Tibial artery (tissue), 4 donors: ENCODE measurements around the gene SDHAF4.
"Not testable (repeated sequence)": the region's sequence is repeated elsewhere in the genome, so short reads cannot be mapped to it uniquely, and the experiment has no call there.

Experiments used
- DNase-seq, 2 donors: peaks; one replicate each; pipeline ENCODE4 v3.0.0-alpha.2; 2019
- H3K27ac ChIP-seq, 2 donors: fragments of 200-600 bp; sonication (generic) in 1 of 2; 1 replicate in 1 of 2; 2 replicates in 1 of 2; pipeline ENCODE4 v1.5.1; 2018 to 2019; ENCODE audit warnings: mild to moderate bottlenecking in 1 of 2
- H3K27me3 ChIP-seq, 2 donors: fragments of 200-600 bp; sonication (generic) in 1 of 2; one replicate each; pipeline versions ENCODE4 v1.5.1 to v1.6.0; 2016 to 2019
- H3K36me3 ChIP-seq, 3 donors: fragments of 200-600 bp; sonication (generic) in 2 of 3; one replicate each; pipeline ENCODE4 v1.5.1; 2016 to 2019; ENCODE audit warnings: mild to moderate bottlenecking in 2 of 3
- H3K4me1 ChIP-seq, 4 donors: fragments of 200-600 bp; sonication (generic) in 2 of 4; 1 replicate in 3 of 4; 2 replicates in 1 of 4; pipeline ENCODE4 v1.5.1; 2016 to 2019
- H3K4me3 ChIP-seq, 2 donors: fragments of 200-600 bp; sonication (generic) in 1 of 2; 1 replicate in 1 of 2; 2 replicates in 1 of 2; pipeline ENCODE4 v1.5.1; 2018 to 2019; ENCODE audit warnings: mild to moderate bottlenecking in 2 of 2
- H3K9me3 ChIP-seq, 3 donors: fragments of 200-600 bp; sonication (generic) in 1 of 3; one replicate each; pipeline ENCODE4 v1.5.1; 2016 to 2019
- intact Hi-C: fragments of 100-400 bp; cut with DNase I; formaldehyde crosslinking; loops from one replicate; pipeline ENCODE4 v1.15.0; 2023; ENCODE audit warnings: low total_unique reads
- TF ChIP-seq, protein P1 (sequence below), 2 experiments: fragments of 200-600 bp in 1 of 2; fragments of 450-650 bp in 1 of 2; IDR thresholded peaks; one replicate each; pipeline ENCODE4 v1.5.1; 2017 to 2019; ENCODE audit warnings: antibody characterized with exemption in 2 of 2, mild to moderate bottlenecking in 1 of 2, moderate library complexity in 1 of 2

Gene SDHAF4

GRCh38 chr6:70592391-70593117, 25.8 kb downstream of the SDHAF4 start:
- TF ChIP-seq, protein P1, sequence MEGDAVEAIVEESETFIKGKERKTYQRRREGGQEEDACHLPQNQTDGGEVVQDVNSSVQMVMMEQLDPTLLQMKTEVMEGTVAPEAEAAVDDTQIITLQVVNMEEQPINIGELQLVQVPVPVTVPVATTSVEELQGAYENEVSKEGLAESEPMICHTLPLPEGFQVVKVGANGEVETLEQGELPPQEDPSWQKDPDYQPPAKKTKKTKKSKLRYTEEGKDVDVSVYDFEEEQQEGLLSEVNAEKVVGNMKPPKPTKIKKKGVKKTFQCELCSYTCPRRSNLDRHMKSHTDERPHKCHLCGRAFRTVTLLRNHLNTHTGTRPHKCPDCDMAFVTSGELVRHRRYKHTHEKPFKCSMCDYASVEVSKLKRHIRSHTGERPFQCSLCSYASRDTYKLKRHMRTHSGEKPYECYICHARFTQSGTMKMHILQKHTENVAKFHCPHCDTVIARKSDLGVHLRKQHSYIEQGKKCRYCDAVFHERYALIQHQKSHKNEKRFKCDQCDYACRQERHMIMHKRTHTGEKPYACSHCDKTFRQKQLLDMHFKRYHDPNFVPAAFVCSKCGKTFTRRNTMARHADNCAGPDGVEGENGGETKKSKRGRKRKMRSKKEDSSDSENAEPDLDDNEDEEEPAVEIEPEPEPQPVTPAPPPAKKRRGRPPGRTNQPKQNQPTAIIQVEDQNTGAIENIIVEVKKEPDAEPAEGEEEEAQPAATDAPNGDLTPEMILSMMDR (IDR thresholded peaks at IDR 0.05): no peak
- Histone ChIP-seq H3K27ac (no peak overlapping the region), H3K4me3 (no peak overlapping the region), H3K27me3 (no peaks in the 10 kb centered on the region), H3K4me1 (no peaks in the 10 kb centered on the region), H3K36me3 (peaks cover 0 to 23% (median 9%) of the 10 kb centered on the region in 3 donors), H3K9me3 (no peaks in the 10 kb centered on the region)
- DNase-seq: no peak
- intact Hi-C loops: no loop called here

- H3K4me1 ChIP-seq: no peaks in the 10 kb centered on the region
- intact Hi-C loops: no loop called here
- TF ChIP-seq, protein P1 (IDR thresholded peaks at IDR 0.05): no peak
- H3K27ac ChIP-seq: no peak overlapping the region
- H3K9me3 ChIP-seq: no peaks in the 10 kb centered on the region
- no peak overlapping the region for H3K4me3 ChIP-seq
- peaks cover 0 to 20% (median 9%) of the 10 kb centered on the region in 3 donors for H3K36me3 ChIP-seq
- DNase-seq: no peak
- H3K27me3 ChIP-seq: no peaks in the 10 kb centered on the region
Observed at GRCh38 chr6:70593118-70593486, 26.4 kb downstream of the SDHAF4 start.

- Histone ChIP-seq H3K4me3 (no peak overlapping the region), H3K9me3 (no peaks in the 10 kb centered on the region), H3K27ac (no peak overlapping the region), H3K4me1 (no peaks in the 10 kb centered on the region), H3K27me3 (no peaks in the 10 kb centered on the region), H3K36me3 (no peaks in the 10 kb centered on the region)
- DNase-seq: no peak
- intact Hi-C loops: no loop called here
- TF ChIP-seq, protein P1 (IDR thresholded peaks at IDR 0.05): no peak
Observed at GRCh38 chr6:70599187-70599586, 32.5 kb downstream of the SDHAF4 start.

- no peak for DNase-seq
- TF ChIP-seq, protein P1 (IDR thresholded peaks at IDR 0.05): no peak
- Histone ChIP-seq H3K36me3 (no peaks in the 10 kb centered on the region), H3K9me3 (no peaks in the 10 kb centered on the region), H3K27ac (no peak overlapping the region), H3K4me1 (no peaks in the 10 kb centered on the region), H3K4me3 (no peak overlapping the region), H3K27me3 (no peaks in the 10 kb centered on the region)
- intact Hi-C loops: no loop called here
Observed at GRCh38 chr6:70601014-70601413, 34.3 kb downstream of the SDHAF4 start.

DNA sequence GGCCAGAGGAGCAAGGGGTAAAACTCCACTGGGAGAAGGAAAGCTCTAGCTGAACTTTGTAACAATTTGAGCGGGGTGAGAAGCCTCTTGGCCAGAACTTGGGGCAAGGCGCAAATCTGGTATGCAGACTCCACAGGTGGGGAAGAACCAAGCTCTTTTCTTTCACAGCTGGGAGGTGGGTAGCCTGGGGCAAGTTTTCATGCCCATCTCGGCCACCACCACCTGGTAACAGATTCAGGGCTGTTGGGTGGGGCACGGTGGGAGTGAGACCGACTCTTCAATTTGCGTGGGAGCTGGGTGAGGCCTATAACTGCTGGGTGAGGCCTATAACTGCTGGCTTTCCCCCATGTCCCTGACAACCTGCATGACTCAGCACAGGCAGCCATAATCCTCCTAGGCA, 37.5 kb downstream of the SDHAF4 start:
- H3K4me1 ChIP-seq: no peaks in the 10 kb centered on the region
- H3K27ac ChIP-seq: no peak overlapping the region
- no peak for DNase-seq
- no peak overlapping the region for H3K4me3 ChIP-seq
- H3K27me3 ChIP-seq: no peaks in the 10 kb centered on the region
- no peaks in the 10 kb centered on the region for H3K9me3 ChIP-seq
- no peaks in the 10 kb centered on the region for H3K36me3 ChIP-seq
- intact Hi-C loops: no loop called here
- TF ChIP-seq, protein P1 (IDR thresholded peaks at IDR 0.05): no peak

DNA sequence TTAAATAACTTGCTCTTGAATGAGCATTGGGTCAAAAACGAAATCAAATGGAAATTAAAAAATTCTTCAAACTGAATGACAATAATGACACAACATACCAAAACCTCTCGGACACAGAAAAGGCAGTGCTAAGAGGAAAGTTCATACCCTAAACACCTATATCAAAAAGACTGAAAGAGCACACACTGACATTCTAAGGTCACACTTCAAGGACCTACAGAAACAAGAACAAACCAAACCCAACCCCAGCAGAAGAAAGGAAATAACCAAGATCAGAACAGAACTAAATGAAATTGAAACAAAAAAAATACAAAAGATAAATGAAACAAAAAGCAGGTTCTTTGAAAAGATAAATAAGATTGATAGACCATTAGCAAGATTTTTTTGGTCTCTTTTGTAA, 40.6 kb downstream of the SDHAF4 start:
- H3K9me3 ChIP-seq, DNase-seq, H3K4me3 ChIP-seq, intact Hi-C loops, H3K36me3 ChIP-seq, H3K27me3 ChIP-seq, H3K27ac ChIP-seq, H3K4me1 ChIP-seq: not testable (repeated sequence)

GRCh38 chr6:70609181-70609580, 42.5 kb downstream of the SDHAF4 start:
- H3K36me3 ChIP-seq, intact Hi-C loops, H3K4me3 ChIP-seq, H3K4me1 ChIP-seq, DNase-seq, H3K9me3 ChIP-seq, H3K27ac ChIP-seq, H3K27me3 ChIP-seq: not testable (repeated sequence)
